Right atrium auricular region (tissue), 2 donors: Measurements from ENCODE around the gene RAB28. TPM values are rescaled to one million over a fixed set of nuclear protein-coding genes. Genes with fewer than 3 reads are reported as not detected.

Experiments
- DNase-seq: peaks from one replicate; pipeline ENCODE4 v3.0.0-alpha.2; 2019; ENCODE audit warnings: low spot score
- H3K27ac ChIP-seq, 2 donors: fragments of 200-600 bp; sonication (generic); 1 replicate in 1 of 2; 2 replicates in 1 of 2; pipeline ENCODE4 v1.5.1; 2016 to 2019
- H3K27me3 ChIP-seq, 2 donors: fragments of 200-600 bp; sonication (generic); one replicate each; pipeline versions ENCODE4 v1.5.1 to v1.6.0; 2017 to 2019
- H3K36me3 ChIP-seq: fragments of 200-600 bp; sonication (generic); one replicate; pipeline ENCODE4 v1.5.1; 2016
- H3K4me1 ChIP-seq, 2 donors: fragments of 200-600 bp; sonication (generic); one replicate each; pipeline versions ENCODE4 v1.5.1 to v1.6.0; 2017 to 2019
- H3K4me3 ChIP-seq, 2 donors: fragments of 200-600 bp; sonication (generic); 1 replicate in 1 of 2; 2 replicates in 1 of 2; pipeline ENCODE4 v1.5.1; 2017 to 2019; ENCODE audit warnings: mild to moderate bottlenecking in 1 of 2, moderate library complexity in 1 of 2
- H3K9me3 ChIP-seq, 2 donors: fragments of 200-600 bp; sonication (generic); one replicate each; pipeline ENCODE4 v1.5.1; 2019
- total RNA-seq, 2 donors: library from RNA; depleted of rRNA; stranded (reverse); fragments of >200 nt; gene quantifications; one replicate each; pipeline ENCODE4 v1.1.0, GENCODE V29; 2016
- TF ChIP-seq, protein P1 (sequence below), 2 donors: fragments of 200-600 bp; sonication (generic); IDR thresholded peaks; one replicate each; pipeline ENCODE4 v1.5.1; 2019; ENCODE audit warnings: antibody characterized with exemption in 2 of 2

The RAB28 gene
- total RNA-seq, 2 donors from 2014 or later, result 15.3 to 19.8 TPM

DNA sequence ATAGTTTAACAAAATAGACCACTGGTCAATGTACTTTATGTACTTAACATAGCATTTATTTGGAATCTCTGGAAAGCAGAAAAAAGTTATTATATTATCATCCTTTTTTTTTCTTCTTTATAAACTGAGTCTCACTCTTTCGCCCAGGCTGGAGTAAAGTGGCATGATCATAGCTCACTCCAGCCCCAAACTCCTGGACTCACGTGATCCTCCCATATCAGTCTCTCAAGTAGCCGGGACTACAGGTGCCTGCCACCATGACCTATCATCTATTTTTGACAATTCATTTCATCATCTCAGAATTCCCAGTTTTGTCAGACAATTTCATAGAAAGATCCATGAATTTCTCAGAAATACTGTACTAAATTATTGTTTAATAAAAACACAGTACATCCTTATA lies 12.7 kb downstream of the RAB28 start:
- H3K4me1 ChIP-seq, result peaks cover 0 to 13% of the 10 kb centered on the region in 2 donors
- no peak overlapping the region for H3K27ac ChIP-seq
- H3K36me3 ChIP-seq, result no peaks in the 10 kb centered on the region
- TF ChIP-seq, protein P1, sequence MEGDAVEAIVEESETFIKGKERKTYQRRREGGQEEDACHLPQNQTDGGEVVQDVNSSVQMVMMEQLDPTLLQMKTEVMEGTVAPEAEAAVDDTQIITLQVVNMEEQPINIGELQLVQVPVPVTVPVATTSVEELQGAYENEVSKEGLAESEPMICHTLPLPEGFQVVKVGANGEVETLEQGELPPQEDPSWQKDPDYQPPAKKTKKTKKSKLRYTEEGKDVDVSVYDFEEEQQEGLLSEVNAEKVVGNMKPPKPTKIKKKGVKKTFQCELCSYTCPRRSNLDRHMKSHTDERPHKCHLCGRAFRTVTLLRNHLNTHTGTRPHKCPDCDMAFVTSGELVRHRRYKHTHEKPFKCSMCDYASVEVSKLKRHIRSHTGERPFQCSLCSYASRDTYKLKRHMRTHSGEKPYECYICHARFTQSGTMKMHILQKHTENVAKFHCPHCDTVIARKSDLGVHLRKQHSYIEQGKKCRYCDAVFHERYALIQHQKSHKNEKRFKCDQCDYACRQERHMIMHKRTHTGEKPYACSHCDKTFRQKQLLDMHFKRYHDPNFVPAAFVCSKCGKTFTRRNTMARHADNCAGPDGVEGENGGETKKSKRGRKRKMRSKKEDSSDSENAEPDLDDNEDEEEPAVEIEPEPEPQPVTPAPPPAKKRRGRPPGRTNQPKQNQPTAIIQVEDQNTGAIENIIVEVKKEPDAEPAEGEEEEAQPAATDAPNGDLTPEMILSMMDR (IDR thresholded peaks at IDR 0.05), result no peak
- H3K9me3 ChIP-seq, result no peaks in the 10 kb centered on the region
- DNase-seq, result no peak
- no peaks in the 10 kb centered on the region for H3K27me3 ChIP-seq
- H3K4me3 ChIP-seq, result no peak overlapping the region

DNA sequence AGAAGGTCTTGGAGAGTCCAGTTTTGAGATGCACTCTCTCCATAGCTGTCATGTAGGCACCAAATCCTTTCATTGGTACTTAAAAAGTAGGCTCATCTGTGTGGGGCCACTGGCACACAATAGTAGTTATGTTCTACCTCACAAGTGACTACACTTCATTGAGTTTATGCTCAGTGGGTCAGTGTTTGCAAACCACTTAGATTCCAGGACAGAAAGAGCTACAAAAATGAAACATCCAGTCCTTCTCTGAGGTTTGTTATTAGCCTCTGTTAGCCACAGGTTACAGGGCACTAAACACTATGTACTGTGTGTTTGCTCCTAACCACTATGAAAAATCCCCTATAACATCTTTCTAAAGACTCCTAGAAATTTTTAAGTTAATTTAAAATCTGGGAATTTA lies 13.8 kb downstream of the RAB28 start:
- no peak overlapping the region for H3K4me3 ChIP-seq

DNA sequence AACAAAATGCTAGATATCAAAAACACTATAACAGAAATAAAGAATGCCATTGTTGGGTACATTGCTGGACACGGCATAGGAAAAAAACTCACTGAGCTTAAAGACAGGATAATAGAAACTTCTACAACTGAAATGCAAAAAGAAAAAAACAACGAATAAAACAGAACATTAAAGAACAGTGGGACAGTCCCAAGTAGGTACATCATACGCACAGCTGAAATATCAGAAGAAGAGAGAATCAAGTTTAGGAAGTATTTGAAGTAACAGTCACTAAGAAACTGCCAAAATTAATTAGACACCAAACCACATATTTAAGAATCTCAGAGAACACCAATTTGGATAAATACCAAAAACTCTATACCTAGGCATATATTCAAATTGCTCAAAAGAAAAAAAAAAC lies 19.2 kb downstream of the RAB28 start:
- no peak for DNase-seq
- H3K9me3 ChIP-seq, result peaks cover 0 to 10% of the 10 kb centered on the region in 2 donors
- H3K4me1 ChIP-seq, result peaks cover 0 to 7% of the 10 kb centered on the region in 2 donors
- TF ChIP-seq, protein P1 (IDR thresholded peaks at IDR 0.05), result no peak
- H3K36me3 ChIP-seq, result peaks cover 4% of the 10 kb centered on the region
- H3K4me3 ChIP-seq, result no peak overlapping the region
- no peaks in the 10 kb centered on the region for H3K27me3 ChIP-seq
- H3K27ac ChIP-seq, result no peak overlapping the region

More for the DNA sequence above, 13.8 kb downstream of the RAB28 start:
- H3K27me3 ChIP-seq, result no peaks in the 10 kb centered on the region
- peaks cover 0 to 10% of the 10 kb centered on the region in 2 donors for H3K9me3 ChIP-seq
- TF ChIP-seq, protein P1 (IDR thresholded peaks at IDR 0.05), result no peak
- no peak for DNase-seq
- H3K27ac ChIP-seq, result no peak overlapping the region
- H3K4me1 ChIP-seq, result peaks cover 0 to 4% of the 10 kb centered on the region in 2 donors
- no peaks in the 10 kb centered on the region for H3K36me3 ChIP-seq

DNA sequence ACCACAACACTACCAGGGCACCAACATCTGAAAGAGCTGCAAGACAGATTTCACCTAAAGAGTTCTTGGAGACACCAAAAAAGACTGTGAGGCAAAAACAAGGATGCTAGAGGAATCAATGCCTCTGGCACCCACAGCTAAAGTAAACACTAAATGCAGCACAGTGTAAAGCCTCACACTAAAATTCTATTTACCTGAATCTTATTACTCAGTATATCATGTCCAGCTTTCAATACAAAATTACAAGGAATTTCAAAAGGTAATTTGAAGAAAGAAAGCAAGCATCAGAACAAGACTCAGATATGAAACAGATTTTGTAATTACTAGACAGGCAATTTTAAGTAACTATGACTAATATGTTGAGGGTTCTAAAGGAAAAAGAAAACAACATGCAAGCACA lies 19.6 kb downstream of the RAB28 start:
- Histone ChIP-seq H3K4me3 (no peak overlapping the region), H3K27me3 (no peaks in the 10 kb centered on the region), H3K36me3 (peaks cover 4% of the 10 kb centered on the region), H3K27ac (no peak overlapping the region), H3K4me1 (peaks cover 0 to 7% of the 10 kb centered on the region in 2 donors), H3K9me3 (peaks cover 0 to 10% of the 10 kb centered on the region in 2 donors)
- no peak for DNase-seq
- TF ChIP-seq, protein P1 (IDR thresholded peaks at IDR 0.05), result no peak

DNA sequence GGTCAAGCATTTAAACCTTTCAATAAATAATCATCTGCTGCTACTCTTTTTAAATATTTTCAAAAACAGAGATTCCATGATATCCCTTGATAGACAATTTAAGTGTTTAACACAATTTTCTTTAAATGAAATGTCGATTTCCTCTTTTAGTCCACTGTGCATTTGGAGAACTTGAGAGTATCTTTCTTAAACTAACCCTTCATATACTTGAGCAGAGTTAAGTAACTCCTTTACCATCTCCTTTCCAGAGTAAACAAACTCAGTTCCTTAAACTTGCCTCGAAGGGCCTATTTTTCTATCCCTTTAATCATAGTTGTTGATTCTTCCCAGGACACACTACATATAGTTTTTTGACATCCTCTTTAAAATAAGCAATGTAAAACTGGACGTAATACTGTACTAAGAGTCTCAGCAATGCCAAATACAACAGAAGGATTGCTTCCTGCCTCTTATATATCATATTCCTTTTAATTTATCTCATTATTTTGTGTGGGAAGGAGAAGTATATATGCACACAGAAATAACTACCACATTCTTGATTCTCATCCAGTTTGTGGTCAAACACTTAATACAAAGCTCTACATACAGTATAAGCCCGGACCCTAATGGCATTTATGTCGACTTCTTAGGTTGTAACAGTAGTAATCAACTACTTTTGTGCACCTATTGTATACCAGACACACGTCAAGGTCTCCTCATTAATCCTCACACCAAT lies 22.8 kb downstream of the RAB28 start:
- no peak for DNase-seq

More for the DNA sequence above, 22.8 kb downstream of the RAB28 start:
- Histone ChIP-seq H3K9me3 (peaks cover 0 to 10% of the 10 kb centered on the region in 2 donors), H3K27ac (no peak overlapping the region), H3K4me1 (peaks cover 0 to 7% of the 10 kb centered on the region in 2 donors), H3K36me3 (peaks cover 4% of the 10 kb centered on the region), H3K27me3 (no peaks in the 10 kb centered on the region), H3K4me3 (no peak overlapping the region)
- TF ChIP-seq, protein P1 (IDR thresholded peaks at IDR 0.05), result no peak
